NT2/D1 (cell line): ENCODE results near the gene ERICH6.

Experiments used
- YY1 ChIP-seq: IDR thresholded peaks from 2 replicates; pipeline ENCODE4 v1.6.1; 2011; ENCODE audit not compliant: insufficient read length, insufficient read depth
- ZNF274 ChIP-seq: IDR thresholded peaks from 2 replicates; pipeline ENCODE4 v1.6.1; 2011; ENCODE audit warnings: mild to moderate bottlenecking, low read depth, low read length

- no peak for TF ChIP-seq ZNF274
- no peak for TF ChIP-seq YY1
These were observed 67.5 kb downstream of the ERICH6 start for GRCh38 chr3:150636258-150636657.
